Activated CD8-positive, alpha-beta memory T cell treated with anti-CD3 and anti-CD28 coated beads for 1 hour (primary cell): Measurements from ENCODE around the gene ZBTB16.

Experiments
- DNase-seq, 2 donors: peaks; one replicate each; pipeline ENCODE4 v3.0.0-alpha.2; 2020; ENCODE audit warnings: low read depth in 1 of 2; ENCODE audit errors: extremely low read depth in 1 of 2

Gene ZBTB16

GRCh38 chr11:114272311-114272710 is 212.8 kb downstream of the ZBTB16 start:
- no peak for DNase-seq

GRCh38 chr11:114273071-114273470 is 213.6 kb downstream of the ZBTB16 start:
- DNase-seq = no peak

GRCh38 chr11:114273890-114274635 is 214.6 kb downstream of the ZBTB16 start:
- DNase-seq = no peak

- DNase-seq = no peak
These were observed 215.1 kb downstream of the ZBTB16 start for GRCh38 chr11:114274637-114275036.

GRCh38 chr11:114275280-114275679 is 215.8 kb downstream of the ZBTB16 start:
- no peak for DNase-seq

- no peak for DNase-seq
These were observed 216.6 kb downstream of the ZBTB16 start for GRCh38 chr11:114276077-114276476.

GRCh38 chr11:114277637-114278341 is 218.3 kb downstream of the ZBTB16 start:
- DNase-seq = no peak

GRCh38 chr11:114278342-114279065 is 219.0 kb downstream of the ZBTB16 start:
- DNase-seq = no peak

GRCh38 chr11:114279792-114280546 is 220.5 kb downstream of the ZBTB16 start:
- no peak for DNase-seq

GRCh38 chr11:114280696-114281095 is 221.2 kb downstream of the ZBTB16 start:
- no peak for DNase-seq

- no peak for DNase-seq
These were observed 222.0 kb downstream of the ZBTB16 start for GRCh38 chr11:114281388-114281956.

GRCh38 chr11:114282488-114282887 is 223.0 kb downstream of the ZBTB16 start:
- DNase-seq = no peak

- no peak for DNase-seq
These were observed 223.9 kb downstream of the ZBTB16 start for GRCh38 chr11:114283422-114283821.

- DNase-seq = no peak
These were observed 224.5 kb downstream of the ZBTB16 start for GRCh38 chr11:114284021-114284420.

GRCh38 chr11:114284914-114285313 is 225.4 kb downstream of the ZBTB16 start:
- DNase-seq = no peak

GRCh38 chr11:114285599-114285998 is 226.1 kb downstream of the ZBTB16 start:
- no peak for DNase-seq

- no peak for DNase-seq
These were observed 226.7 kb downstream of the ZBTB16 start for GRCh38 chr11:114286229-114286628.

GRCh38 chr11:114287154-114287553 is 227.6 kb downstream of the ZBTB16 start:
- DNase-seq = no peak

GRCh38 chr11:114288136-114288535 is 228.6 kb downstream of the ZBTB16 start:
- DNase-seq = no peak

- DNase-seq = no peak
These were observed 230.3 kb downstream of the ZBTB16 start for GRCh38 chr11:114289779-114290178.
